Pancreas (tissue), 10 donors: ENCODE data around the gene PDLIM5. TPM values are rescaled to one million over a fixed set of nuclear protein-coding genes. Genes with fewer than 3 reads are reported as not detected.

ENCODE experiments used
- ATAC-seq, 4 donors: fragments of 200-7000 bp; cut with Tn5 transposase; one replicate each; pipeline versions ENCODE4 v1.8.0 to v1.9.1; 2020; ENCODE audit warnings: mild to moderate bottlenecking in 4 of 4, moderate library complexity in 4 of 4
- DNase-seq, 6 donors: peaks; one replicate each; pipeline ENCODE4 v3.0.0-alpha.2; 2020
- FAIRE-seq: peaks from 2 replicates; lab custom pipeline; 2012; peaks lifted over from hg19 to GRCh38; lab: Jason Lieb, UNC
- H3K27ac ChIP-seq, 4 donors: fragments of 200-600 bp; sonication (generic); 1 replicate in 3 of 4; 2 replicates in 1 of 4; pipeline versions ENCODE4 v1.5.0 to v1.8.0; 2020
- H3K27me3 ChIP-seq, 4 donors: fragments of 200-600 bp; one replicate each; pipeline ENCODE4 v1.8.0; 2021
- H3K36me3 ChIP-seq, 3 donors: fragments of 200-600 bp; sonication (generic) in 1 of 3; one replicate each; pipeline versions ENCODE4 v1.5.0 to v1.8.0; 2020 to 2021
- H3K4me1 ChIP-seq, 3 donors: fragments of 200-600 bp; one replicate each; pipeline ENCODE4 v1.8.0; 2021
- H3K4me3 ChIP-seq, 4 donors: fragments of 200-600 bp; sonication (generic) in 2 of 4; one replicate each; pipeline versions ENCODE4 v1.5.0 to v1.8.0; 2020 to 2021
- H3K9me3 ChIP-seq, 4 donors: fragments of 200-600 bp; one replicate each; pipeline ENCODE4 v1.8.0; 2021
- CTCF ChIP-seq, 4 donors: fragments of 200-600 bp; sonication (generic) in 3 of 4; IDR thresholded peaks; one replicate each; pipeline versions ENCODE4 v1.5.0 to v1.8.0; 2021; ENCODE audit warnings: antibody characterized with exemption in 4 of 4
- WGBS, 2 donors: extraction: QIAGEN DNeasy Blood & Tissue Kit; methylation state at CpG; one replicate each; pipeline ENCODE4 v1.1.7; 2013; 5-methylcytosine and 5-hydroxymethylcytosine counted together
- intact Hi-C, 3 donors: fragments of 100-400 bp; cut with DNase I; formaldehyde crosslinking; loops; one replicate each; pipeline versions ENCODE4 v1.11.1 to v1.14.2; 2022
- polyA plus RNA-seq, 2 donors: library from polyadenylated mRNA; stranded (reverse); fragments of 200-250 nt; gene quantifications; one replicate each; pipeline ENCODE4 v1.2.3, GENCODE V29; 2013
- total RNA-seq, 6 donors: library from RNA; stranded (reverse); fragmentation: NEBNext Ultra II Directional in 4 of 6; extraction: Animal tissue kit (Norgen Biotek cat#: 25700) in 4 of 6; gene quantifications; one replicate each; pipeline versions ENCODE4 v1.2.1 to v1.2.4, GENCODE V29; 2021 to 2023
- donor health status: healthy with polysubstance abuse.
- donor health status: DM: no; HTN: no; CAD: no; lungs with moderate emphysema.
- donor health status: DM: no; HTN: no; CAD: no.
- donor health status: control.
- donor health status: control.
- donor health status: Bipolar disorder and iron deficiency.
- donor health status: DM: yes; HTN: yes; CAD: no.
- donor health status: DM: no; HTN: no; CAD: no.
- donor health status: DM: no; HTN: no; CAD: no.
- donor health status: DM: yes; HTN: yes; CAD: no.

The PDLIM5 gene
- total and polyA plus RNA-seq, 8 donors = 13.2 to 99.0 (median 49.8) TPM

DNA sequence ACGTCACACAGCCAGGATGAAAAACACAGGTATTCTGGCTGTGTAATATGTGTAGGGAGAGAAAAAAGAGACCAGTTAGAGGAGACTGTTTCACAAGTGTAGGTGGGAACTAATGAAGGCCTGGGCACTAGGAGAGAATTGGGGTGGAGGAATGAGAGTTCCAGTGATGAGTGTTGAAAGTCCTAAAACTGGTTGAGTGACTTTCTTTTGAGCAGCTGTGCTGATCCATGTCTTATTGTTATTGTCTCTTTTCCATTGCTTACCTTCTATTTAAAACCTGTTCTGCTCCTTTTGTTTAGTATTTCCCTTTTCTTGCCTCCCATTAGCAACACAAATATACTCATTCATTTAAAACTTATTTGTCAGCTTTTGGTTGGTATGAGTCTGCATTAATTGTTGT, 88.7 kb downstream of the PDLIM5 start:
- Histone ChIP-seq H3K9me3 (no peaks in the 10 kb centered on the region), H3K36me3 (no peaks in the 10 kb centered on the region), H3K4me1 (peaks cover 11 to 39% (median 24%) of the 10 kb centered on the region in 3 donors), H3K27me3 (no peaks in the 10 kb centered on the region), H3K27ac (no peak overlapping the region), H3K4me3 (no peak overlapping the region)
- intact Hi-C loops = no loop called here
- TF ChIP-seq CTCF (IDR thresholded peaks at IDR 0.05) = no peak
- FAIRE-seq (no peak), ATAC-seq (peak in 2 of 4 donors; percentile 10 to 17), DNase-seq (no peak)
- 88% methylated on average over 1 of the region's 1 CpG for WGBS, 2 donors

DNA sequence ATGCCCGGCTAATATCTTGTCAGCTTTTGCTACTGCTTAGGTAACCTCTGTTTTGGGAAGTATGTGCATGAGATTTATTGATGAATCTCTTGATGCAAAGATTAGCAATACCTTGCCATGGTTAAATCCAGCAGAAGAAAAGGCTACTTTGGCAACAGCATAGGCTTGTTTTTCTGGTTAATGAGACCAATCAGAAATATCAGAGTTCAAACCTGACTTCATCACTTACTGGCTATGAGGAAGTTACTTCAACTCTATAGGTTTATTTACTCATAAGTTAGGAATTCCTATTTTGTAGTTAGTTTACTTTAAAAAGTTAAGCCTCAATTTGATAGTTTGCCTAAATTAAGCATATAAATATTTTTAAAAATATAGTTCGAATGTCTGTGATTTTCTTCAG, 93.1 kb downstream of the PDLIM5 start:
- Histone ChIP-seq H3K27me3 (no peaks in the 10 kb centered on the region), H3K9me3 (no peaks in the 10 kb centered on the region), H3K36me3 (no peaks in the 10 kb centered on the region), H3K4me3 (no peak overlapping the region), H3K27ac (no peak overlapping the region), H3K4me1 (peaks cover 0 to 17% (median 5%) of the 10 kb centered on the region in 3 donors)
- no peak for FAIRE-seq
- ATAC-seq = no peak
- WGBS, 2 donors = 81 to 90% methylated on average over 2 of the region's 2 CpGs
- intact Hi-C loops = no loop called here
- no peak for TF ChIP-seq CTCF (IDR thresholded peaks at IDR 0.05)
- DNase-seq = no peak

DNA sequence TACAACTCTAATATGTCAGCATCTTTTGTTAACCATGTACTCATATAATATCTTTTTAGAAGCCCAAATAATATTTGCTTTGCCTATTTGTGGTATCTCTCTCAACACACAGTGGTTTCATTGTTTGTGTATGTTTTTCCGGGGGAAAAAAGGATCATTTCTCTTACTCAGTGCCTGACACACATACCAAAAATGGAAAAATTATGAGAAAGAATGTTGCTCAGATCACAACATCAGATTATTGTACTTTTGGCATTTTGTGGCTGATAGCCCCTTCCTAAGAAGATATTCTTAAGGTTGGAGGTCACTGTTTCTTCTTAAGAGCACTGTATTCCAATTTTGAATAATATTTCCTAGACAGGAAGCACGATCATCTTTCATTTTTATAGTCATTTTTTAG, 93.6 kb downstream of the PDLIM5 start:
- DNase-seq (no peak), FAIRE-seq (no peak), ATAC-seq (no peak)
- intact Hi-C loops = no loop called here
- no peaks in the 10 kb centered on the region for H3K27me3 ChIP-seq
- no peak overlapping the region for H3K4me3 ChIP-seq
- H3K9me3 ChIP-seq = no peaks in the 10 kb centered on the region
- no peaks in the 10 kb centered on the region for H3K36me3 ChIP-seq
- H3K27ac ChIP-seq = peak overlapping the region in 1 of 4 donors; percentile 15
- H3K4me1 ChIP-seq = peaks cover 0 to 17% (median 8%) of the 10 kb centered on the region in 3 donors
- TF ChIP-seq CTCF (IDR thresholded peaks at IDR 0.05) = no peak
- 48 to 53% methylated on average over 2 of the region's 2 CpGs for WGBS, 2 donors

GRCh38 chr4:94546949-94547348, 95.2 kb downstream of the PDLIM5 start:
- H3K9me3 ChIP-seq = no peaks in the 10 kb centered on the region
- 99% methylated on average over 3 of the region's 3 CpGs for WGBS, 2 donors
- TF ChIP-seq CTCF (IDR thresholded peaks at IDR 0.05) = no peak

GRCh38 chr4:94548571-94548970, 96.8 kb downstream of the PDLIM5 start:
- WGBS, 2 donors = 44 to 47% methylated on average over 1 of the region's 1 CpG
- Histone ChIP-seq H3K27me3 (no peaks in the 10 kb centered on the region), H3K27ac (peak overlapping the region in 2 of 4 donors; percentile 39 to 50), H3K4me3 (no peak overlapping the region), H3K9me3 (no peaks in the 10 kb centered on the region), H3K36me3 (no peaks in the 10 kb centered on the region), H3K4me1 (peaks cover 0 to 17% (median 13%) of the 10 kb centered on the region in 3 donors)
- FAIRE-seq (no peak), DNase-seq (no peak), ATAC-seq (peak in 3 of 4 donors; percentile 38 to 85 (median 82))
- intact Hi-C loops = no loop called here
- TF ChIP-seq CTCF (IDR thresholded peaks at IDR 0.05) = no peak

More at GRCh38 chr4:94546949-94547348, 95.2 kb downstream of the PDLIM5 start:
- Histone ChIP-seq H3K27me3 (no peaks in the 10 kb centered on the region), H3K4me3 (no peak overlapping the region), H3K4me1 (peaks cover 0 to 17% (median 13%) of the 10 kb centered on the region in 3 donors), H3K36me3 (no peaks in the 10 kb centered on the region), H3K27ac (no peak overlapping the region)
- ATAC-seq = no peak
- intact Hi-C loops = no loop called here
- DNase-seq = no peak
- no peak for FAIRE-seq
